Measurements from ENCODE around the gene EXD2.

- TF ChIP-seq CTCF (IDR thresholded peaks at IDR 0.05) (no peak), POLR2A (IDR thresholded peaks at IDR 0.05) (no peak), POLR2AphosphoS5 (IDR thresholded peaks at IDR 0.05) (no peak), EP300 (IDR thresholded peaks at IDR 0.05) (no peak)
Measured at GRCh38 chr14:69249603-69250002, 58.3 kb downstream of the EXD2 start.

Measured in upper lobe of left lung (tissue), 4 donors.